GM21360 (cell line): ENCODE data around the gene CEP131.

ENCODE experiments used
- ATAC-seq: cut with Tn5 transposase; IDR thresholded peaks from one replicate; pipeline ENCODE4 v1.9.1; 2021; ENCODE audit warnings: mild to moderate bottlenecking, moderate library complexity; ENCODE audit not compliant: unreplicated experiment

CEP131 gene

GRCh38 chr17:81170727-81171494 is 51.9 kb downstream of the CEP131 start:
- no peak for ATAC-seq

GRCh38 chr17:81169870-81170309 is 52.9 kb downstream of the CEP131 start:
- no peak for ATAC-seq

- ATAC-seq, result no peak
These were observed 55.1 kb downstream of the CEP131 start for GRCh38 chr17:81167638-81168037.

GRCh38 chr17:81167194-81167524 is 55.6 kb downstream of the CEP131 start:
- no peak for ATAC-seq

- ATAC-seq, result no peak
These were observed 56.7 kb downstream of the CEP131 start, which contains the start of gene AATK for GRCh38 chr17:81166033-81166492. AATK (minus strand) TSS chr17:81166221; CDS start chr17:81165992, 229 bp downstream.

- no peak for ATAC-seq
These were observed 57.3 kb downstream of the CEP131 start, which contains the start of gene PVALEF for GRCh38 chr17:81165246-81166032. PVALEF (plus strand) TSS chr17:81165507; CDS start chr17:81181227, 15,720 bp downstream.

- no peak for ATAC-seq
These were observed 58.2 kb downstream of the CEP131 start for GRCh38 chr17:81164371-81165245.

GRCh38 chr17:81163703-81164370 is 58.9 kb downstream of the CEP131 start:
- no peak for ATAC-seq

GRCh38 chr17:81163051-81163695 is 59.6 kb downstream of the CEP131 start:
- no peak for ATAC-seq

GRCh38 chr17:81162491-81162890 is 60.3 kb downstream of the CEP131 start:
- ATAC-seq, result no peak

GRCh38 chr17:81161972-81162371 is 60.8 kb downstream of the CEP131 start:
- no peak for ATAC-seq

- ATAC-seq, result no peak
These were observed 61.2 kb downstream of the CEP131 start for GRCh38 chr17:81161536-81161935.

- no peak for ATAC-seq
These were observed 61.9 kb downstream of the CEP131 start for GRCh38 chr17:81160747-81161453.

- ATAC-seq, result no peak
These were observed 62.5 kb downstream of the CEP131 start for GRCh38 chr17:81160306-81160705.

- no peak for ATAC-seq
These were observed 63.0 kb downstream of the CEP131 start for GRCh38 chr17:81159611-81160265.

GRCh38 chr17:81158688-81159590 is 63.8 kb downstream of the CEP131 start:
- ATAC-seq, result no peak

GRCh38 chr17:81157848-81158687 is 64.7 kb downstream of the CEP131 start:
- ATAC-seq, result no peak
